Measurements from ENCODE around the gene FAM120B. TPM values are rescaled to one million over a fixed set of nuclear protein-coding genes. Genes with fewer than 3 reads are reported as not detected.

Gene FAM120B
- total RNA-seq, 1 experiment from 2014 or later: 15.2 TPM

DNA sequence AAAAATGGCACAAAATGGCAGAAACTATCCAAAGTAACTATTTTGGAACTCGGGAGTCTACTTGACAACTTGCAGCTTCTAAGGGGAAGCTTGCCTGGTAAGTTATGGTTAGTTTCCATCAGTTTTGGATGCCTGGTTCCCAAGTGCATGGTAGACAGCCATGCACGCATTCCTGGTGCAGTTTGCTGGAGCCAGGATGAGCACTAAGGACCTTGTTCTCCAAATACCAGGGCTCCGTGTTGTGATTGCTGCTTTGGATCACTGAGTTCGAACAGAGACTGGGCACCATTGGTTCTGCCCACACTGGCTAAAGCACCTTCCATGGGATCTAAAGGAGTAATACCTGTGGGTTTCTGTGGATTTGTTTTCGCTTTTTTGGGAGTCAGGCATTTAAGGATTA, 103.7 kb downstream of the FAM120B start (continued):
- no peak for TF ChIP-seq ZNF219 (CRISPR knock-in tag; IDR thresholded peaks at IDR 0.05; ENCODE audit: borderline replicate concordance)

DNA sequence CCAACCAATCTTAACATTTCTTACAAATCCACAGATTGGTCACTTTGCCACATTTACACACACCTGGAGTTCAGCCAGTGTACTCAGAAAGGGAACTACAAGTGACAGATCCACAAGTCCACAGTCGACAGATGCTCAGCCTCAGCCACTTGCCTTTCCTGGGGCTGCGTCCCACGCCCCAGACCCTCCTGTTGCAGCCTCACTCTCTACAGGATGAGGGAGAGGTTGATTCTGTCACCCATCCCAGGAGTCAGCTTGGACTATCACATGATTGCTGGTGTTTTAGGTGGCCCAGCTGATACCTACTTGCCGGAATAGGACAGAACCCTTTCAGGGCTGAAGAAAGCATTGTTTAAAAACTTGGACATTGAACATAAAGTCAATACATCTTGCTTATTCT, 108.8 kb downstream of the FAM120B start:
- H3K36me3 Mint-ChIP-seq: no peaks in the 10 kb centered on the region
- ATAC-seq (no peak), DNase-seq (ENCODE audit: low spot score) (no peak)
- TF ChIP-seq, protein P1, sequence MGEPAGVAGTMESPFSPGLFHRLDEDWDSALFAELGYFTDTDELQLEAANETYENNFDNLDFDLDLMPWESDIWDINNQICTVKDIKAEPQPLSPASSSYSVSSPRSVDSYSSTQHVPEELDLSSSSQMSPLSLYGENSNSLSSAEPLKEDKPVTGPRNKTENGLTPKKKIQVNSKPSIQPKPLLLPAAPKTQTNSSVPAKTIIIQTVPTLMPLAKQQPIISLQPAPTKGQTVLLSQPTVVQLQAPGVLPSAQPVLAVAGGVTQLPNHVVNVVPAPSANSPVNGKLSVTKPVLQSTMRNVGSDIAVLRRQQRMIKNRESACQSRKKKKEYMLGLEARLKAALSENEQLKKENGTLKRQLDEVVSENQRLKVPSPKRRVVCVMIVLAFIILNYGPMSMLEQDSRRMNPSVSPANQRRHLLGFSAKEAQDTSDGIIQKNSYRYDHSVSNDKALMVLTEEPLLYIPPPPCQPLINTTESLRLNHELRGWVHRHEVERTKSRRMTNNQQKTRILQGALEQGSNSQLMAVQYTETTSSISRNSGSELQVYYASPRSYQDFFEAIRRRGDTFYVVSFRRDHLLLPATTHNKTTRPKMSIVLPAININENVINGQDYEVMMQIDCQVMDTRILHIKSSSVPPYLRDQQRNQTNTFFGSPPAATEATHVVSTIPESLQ (CRISPR knock-in tag; IDR thresholded peaks at IDR 0.05): no peak
- TF ChIP-seq, protein P2, sequence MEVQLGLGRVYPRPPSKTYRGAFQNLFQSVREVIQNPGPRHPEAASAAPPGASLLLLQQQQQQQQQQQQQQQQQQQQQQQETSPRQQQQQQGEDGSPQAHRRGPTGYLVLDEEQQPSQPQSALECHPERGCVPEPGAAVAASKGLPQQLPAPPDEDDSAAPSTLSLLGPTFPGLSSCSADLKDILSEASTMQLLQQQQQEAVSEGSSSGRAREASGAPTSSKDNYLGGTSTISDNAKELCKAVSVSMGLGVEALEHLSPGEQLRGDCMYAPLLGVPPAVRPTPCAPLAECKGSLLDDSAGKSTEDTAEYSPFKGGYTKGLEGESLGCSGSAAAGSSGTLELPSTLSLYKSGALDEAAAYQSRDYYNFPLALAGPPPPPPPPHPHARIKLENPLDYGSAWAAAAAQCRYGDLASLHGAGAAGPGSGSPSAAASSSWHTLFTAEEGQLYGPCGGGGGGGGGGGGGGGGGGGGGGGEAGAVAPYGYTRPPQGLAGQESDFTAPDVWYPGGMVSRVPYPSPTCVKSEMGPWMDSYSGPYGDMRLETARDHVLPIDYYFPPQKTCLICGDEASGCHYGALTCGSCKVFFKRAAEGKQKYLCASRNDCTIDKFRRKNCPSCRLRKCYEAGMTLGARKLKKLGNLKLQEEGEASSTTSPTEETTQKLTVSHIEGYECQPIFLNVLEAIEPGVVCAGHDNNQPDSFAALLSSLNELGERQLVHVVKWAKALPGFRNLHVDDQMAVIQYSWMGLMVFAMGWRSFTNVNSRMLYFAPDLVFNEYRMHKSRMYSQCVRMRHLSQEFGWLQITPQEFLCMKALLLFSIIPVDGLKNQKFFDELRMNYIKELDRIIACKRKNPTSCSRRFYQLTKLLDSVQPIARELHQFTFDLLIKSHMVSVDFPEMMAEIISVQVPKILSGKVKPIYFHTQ (CRISPR knock-in tag; IDR thresholded peaks at IDR 0.05): no peak
- TF ChIP-seq, protein P3, sequence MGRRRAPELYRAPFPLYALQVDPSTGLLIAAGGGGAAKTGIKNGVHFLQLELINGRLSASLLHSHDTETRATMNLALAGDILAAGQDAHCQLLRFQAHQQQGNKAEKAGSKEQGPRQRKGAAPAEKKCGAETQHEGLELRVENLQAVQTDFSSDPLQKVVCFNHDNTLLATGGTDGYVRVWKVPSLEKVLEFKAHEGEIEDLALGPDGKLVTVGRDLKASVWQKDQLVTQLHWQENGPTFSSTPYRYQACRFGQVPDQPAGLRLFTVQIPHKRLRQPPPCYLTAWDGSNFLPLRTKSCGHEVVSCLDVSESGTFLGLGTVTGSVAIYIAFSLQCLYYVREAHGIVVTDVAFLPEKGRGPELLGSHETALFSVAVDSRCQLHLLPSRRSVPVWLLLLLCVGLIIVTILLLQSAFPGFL (CRISPR knock-in tag; IDR thresholded peaks at IDR 0.05; ENCODE audit: borderline replicate concordance): no peak
- TF ChIP-seq, protein P4, sequence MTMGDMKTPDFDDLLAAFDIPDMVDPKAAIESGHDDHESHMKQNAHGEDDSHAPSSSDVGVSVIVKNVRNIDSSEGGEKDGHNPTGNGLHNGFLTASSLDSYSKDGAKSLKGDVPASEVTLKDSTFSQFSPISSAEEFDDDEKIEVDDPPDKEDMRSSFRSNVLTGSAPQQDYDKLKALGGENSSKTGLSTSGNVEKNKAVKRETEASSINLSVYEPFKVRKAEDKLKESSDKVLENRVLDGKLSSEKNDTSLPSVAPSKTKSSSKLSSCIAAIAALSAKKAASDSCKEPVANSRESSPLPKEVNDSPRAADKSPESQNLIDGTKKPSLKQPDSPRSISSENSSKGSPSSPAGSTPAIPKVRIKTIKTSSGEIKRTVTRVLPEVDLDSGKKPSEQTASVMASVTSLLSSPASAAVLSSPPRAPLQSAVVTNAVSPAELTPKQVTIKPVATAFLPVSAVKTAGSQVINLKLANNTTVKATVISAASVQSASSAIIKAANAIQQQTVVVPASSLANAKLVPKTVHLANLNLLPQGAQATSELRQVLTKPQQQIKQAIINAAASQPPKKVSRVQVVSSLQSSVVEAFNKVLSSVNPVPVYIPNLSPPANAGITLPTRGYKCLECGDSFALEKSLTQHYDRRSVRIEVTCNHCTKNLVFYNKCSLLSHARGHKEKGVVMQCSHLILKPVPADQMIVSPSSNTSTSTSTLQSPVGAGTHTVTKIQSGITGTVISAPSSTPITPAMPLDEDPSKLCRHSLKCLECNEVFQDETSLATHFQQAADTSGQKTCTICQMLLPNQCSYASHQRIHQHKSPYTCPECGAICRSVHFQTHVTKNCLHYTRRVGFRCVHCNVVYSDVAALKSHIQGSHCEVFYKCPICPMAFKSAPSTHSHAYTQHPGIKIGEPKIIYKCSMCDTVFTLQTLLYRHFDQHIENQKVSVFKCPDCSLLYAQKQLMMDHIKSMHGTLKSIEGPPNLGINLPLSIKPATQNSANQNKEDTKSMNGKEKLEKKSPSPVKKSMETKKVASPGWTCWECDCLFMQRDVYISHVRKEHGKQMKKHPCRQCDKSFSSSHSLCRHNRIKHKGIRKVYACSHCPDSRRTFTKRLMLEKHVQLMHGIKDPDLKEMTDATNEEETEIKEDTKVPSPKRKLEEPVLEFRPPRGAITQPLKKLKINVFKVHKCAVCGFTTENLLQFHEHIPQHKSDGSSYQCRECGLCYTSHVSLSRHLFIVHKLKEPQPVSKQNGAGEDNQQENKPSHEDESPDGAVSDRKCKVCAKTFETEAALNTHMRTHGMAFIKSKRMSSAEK (CRISPR knock-in tag; IDR thresholded peaks at IDR 0.05; ENCODE audit: borderline replicate concordance): no peak
- TF ChIP-seq CREB1 (CRISPR knock-in tag; IDR thresholded peaks at IDR 0.05) (no peak), ZNF219 (CRISPR knock-in tag; IDR thresholded peaks at IDR 0.05; ENCODE audit: borderline replicate concordance) (no peak), OVOL2 (CRISPR knock-in tag; IDR thresholded peaks at IDR 0.05; ENCODE audit: borderline replicate concordance) (no peak), ZNF317 (CRISPR knock-in tag; IDR thresholded peaks at IDR 0.05; ENCODE audit: borderline replicate concordance, low read depth) (no peak), NR3C1 (CRISPR knock-in tag; conservative IDR thresholded peaks at IDR 0.05; ENCODE audit: low read depth) (no peak), HMGA2 (CRISPR knock-in tag; IDR thresholded peaks at IDR 0.05) (no peak)
- TF ChIP-seq, protein P5, sequence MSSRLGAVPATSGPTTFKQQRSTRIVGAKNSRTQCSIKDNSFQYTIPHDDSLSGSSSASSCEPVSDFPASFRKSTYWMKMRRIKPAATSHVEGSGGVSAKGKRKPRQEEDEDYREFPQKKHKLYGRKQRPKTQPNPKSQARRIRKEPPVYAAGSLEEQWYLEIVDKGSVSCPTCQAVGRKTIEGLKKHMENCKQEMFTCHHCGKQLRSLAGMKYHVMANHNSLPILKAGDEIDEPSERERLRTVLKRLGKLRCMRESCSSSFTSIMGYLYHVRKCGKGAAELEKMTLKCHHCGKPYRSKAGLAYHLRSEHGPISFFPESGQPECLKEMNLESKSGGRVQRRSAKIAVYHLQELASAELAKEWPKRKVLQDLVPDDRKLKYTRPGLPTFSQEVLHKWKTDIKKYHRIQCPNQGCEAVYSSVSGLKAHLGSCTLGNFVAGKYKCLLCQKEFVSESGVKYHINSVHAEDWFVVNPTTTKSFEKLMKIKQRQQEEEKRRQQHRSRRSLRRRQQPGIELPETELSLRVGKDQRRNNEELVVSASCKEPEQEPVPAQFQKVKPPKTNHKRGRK (CRISPR knock-in tag; IDR thresholded peaks at IDR 0.05; ENCODE audit: borderline replicate concordance): no peak
- H3K27me3 Mint-ChIP-seq (ENCODE audit: low read depth): no peaks in the 10 kb centered on the region
- no peak overlapping the region for H3K4me3 Mint-ChIP-seq
- H3K27ac Mint-ChIP-seq: no peak overlapping the region
- 0 out of 2 replicates have a peak, but pooled peaks cover 7% of the 10 kb centered on the region for H3K4me1 Mint-ChIP-seq
- peaks cover 5% of the 10 kb centered on the region; the same call in 1 of the 2 replicates for H3K9me3 Mint-ChIP-seq
- POLR2A ChIA-PET: no interaction called here
- CTCF ChIA-PET: interaction anchor here (1.3 kb wide), 1 partner anchor 31 kb away, joined by 3 read pairs; no protein-coding TSS in a partner anchor

All from WTC11 (cell line).